HepG2 (cell line): ENCODE data around the gene CAPN15. TPM values are rescaled to one million over a fixed set of nuclear protein-coding genes. Genes with fewer than 3 reads are reported as not detected.

Experiments
- ATAC-seq: fragments of 200-7000 bp; cut with Tn5 transposase; 3 replicates; pipeline ENCODE4 v1.9.1; 2020; ENCODE audit warnings: mild to moderate bottlenecking, moderate library complexity
- BruUV-seq: library from RNA; stranded (reverse); fragments of 400-500 nt; replicated peaks from 2 replicates; lab custom pipeline; 2021; lab: Mats Ljungman, UMichigan
- CTCF ChIA-PET: fragments of 300-600 bp; formaldehyde crosslinking; extraction: SDS; loops from one replicate; lab custom pipeline; 2021; ENCODE audit warnings: low total read pairs, inconsistent platforms, low intra/inter-chr PET ratio; lab: Yijun Ruan, JAX
- POLR2A ChIA-PET: fragments of 350-600 bp; sonication (Branson Sonifier 250); formaldehyde crosslinking; loops from one replicate; lab custom pipeline; 2020; ENCODE audit warnings: antibody characterized with exemption, inconsistent platforms; lab: Yijun Ruan, JAX
- DNase-seq: peaks from one replicate; pipeline ENCODE4 v3.0.0-alpha.2; 2015; ENCODE audit warnings: low spot score
- FAIRE-seq: peaks from 3 replicates; lab custom pipeline; 2011; peaks lifted over from hg19 to GRCh38; lab: Jason Lieb, UNC
- H2AFZ ChIP-seq: one replicate; pipeline ENCODE4 v1.6.1; 2011; ENCODE audit warnings: low read length, inconsistent platforms
- H3K27ac ChIP-seq: fragments of 300-600 bp; 3 replicates; pipeline ENCODE4 v1.8.0; 2011; ENCODE audit warnings: mixed run types, mild to moderate bottlenecking, mixed read lengths, low read length, inconsistent platforms; ENCODE audit not compliant: insufficient read depth; ENCODE audit errors: extremely low read length
- H3K27me3 ChIP-seq, 2 experiments: fragments of 200-600 bp in 1 of 2; 2 replicates in 1 of 2; 3 replicates in 1 of 2; pipeline versions ENCODE4 v1.6.0 to v1.8.0; 2011; ENCODE audit warnings: low read length in 2 of 2, mild to moderate bottlenecking in 2 of 2, moderate library complexity in 2 of 2, inconsistent platforms in 1 of 2; ENCODE audit not compliant: insufficient read depth in 2 of 2, control insufficient read depth in 1 of 2
- H3K36me3 ChIP-seq, 2 experiments: fragments of 200-600 bp in 1 of 2; replicated peaks in 1 of 2; 2 replicates in 1 of 2; 3 replicates in 1 of 2; pipeline versions ENCODE4 v1.5.1 to v1.8.0; 2011; ENCODE audit warnings: low read length in 2 of 2, inconsistent platforms in 1 of 2; ENCODE audit not compliant: insufficient read depth in 2 of 2, control insufficient read depth in 1 of 2
- H3K4me1 ChIP-seq: 2 replicates; pipeline ENCODE4 v1.5.1; 2012; ENCODE audit warnings: low read length, inconsistent platforms; ENCODE audit not compliant: insufficient read depth
- H3K4me2 ChIP-seq: 2 replicates; pipeline ENCODE4 v1.6.0; 2011; ENCODE audit warnings: low read depth, low read length, inconsistent platforms
- H3K4me3 ChIP-seq, 3 experiments: fragments of 200-600 bp in 1 of 3; sonication (generic), shearing (Covaris generic) in 1 of 3; replicated peaks in 1 of 3; 2 replicates each; pipeline ENCODE4 v1.5.1; 2011 to 2016; ENCODE audit warnings: low read length in 3 of 3, inconsistent platforms in 2 of 3, low read depth in 2 of 3, mild to moderate bottlenecking in 2 of 3, control low read depth in 1 of 3, mixed read lengths in 1 of 3; ENCODE audit not compliant: insufficient read depth in 1 of 3
- H3K79me2 ChIP-seq: one replicate; pipeline ENCODE4 v1.6.1; 2011; ENCODE audit warnings: low read length, inconsistent platforms; ENCODE audit not compliant: insufficient read depth
- H3K9ac ChIP-seq: 2 replicates; pipeline ENCODE4 v1.6.0; 2011; ENCODE audit warnings: mild to moderate bottlenecking, low read depth, low read length, inconsistent platforms; ENCODE audit not compliant: insufficient read depth
- H3K9me3 ChIP-seq: 2 replicates; pipeline ENCODE4 v1.5.1; 2012; ENCODE audit warnings: mild to moderate bottlenecking, low read length
- H4K20me1 ChIP-seq: 2 replicates; pipeline ENCODE4 v1.6.0; 2011; ENCODE audit warnings: inconsistent platforms, mild to moderate bottlenecking, low read length, moderate library complexity; ENCODE audit not compliant: insufficient read depth
- CHD2 ChIP-seq: IDR thresholded peaks from 2 replicates; pipeline ENCODE4 v1.6.1; 2011; ENCODE audit warnings: low read depth, low read length, improper control_type of control experiment
- LRRFIP1 ChIP-seq: sonication (generic); formaldehyde crosslinking; conservative IDR thresholded peaks from 2 replicates; pipeline ENCODE4 v1.4.0; 2020; ENCODE audit warnings: missing genetic modification reagents
- MEF2D ChIP-seq: sonication (generic); formaldehyde crosslinking; IDR thresholded peaks from 2 replicates; pipeline ENCODE4 v1.5.1; 2020; ENCODE audit warnings: mild to moderate bottlenecking, missing genetic modification reagents
- POLR2A ChIP-seq, 2 experiments: IDR thresholded peaks; 2 replicates each; pipeline ENCODE4 v1.6.1; 2011; ENCODE audit warnings: low read depth in 2 of 2, low read length in 2 of 2, mild to moderate bottlenecking in 1 of 2, moderate library complexity in 1 of 2; ENCODE audit not compliant: insufficient read depth in 1 of 2
- ZKSCAN1 ChIP-seq: fragments of 150-350 bp; IDR thresholded peaks from 2 replicates; pipeline ENCODE4 v1.6.1; 2014; ENCODE audit warnings: low read length
- ZNF737 ChIP-seq: sonication (generic); formaldehyde crosslinking; IDR thresholded peaks from 2 replicates; pipeline ENCODE4 v1.5.0; 2020; ENCODE audit warnings: missing genetic modification reagents, mild to moderate bottlenecking, borderline replicate concordance
- ZSCAN21 ChIP-seq: sonication (generic); formaldehyde crosslinking; IDR thresholded peaks from 2 replicates; pipeline ENCODE4 v1.8.0; 2022; ENCODE audit warnings: mild to moderate bottlenecking, missing genetic modification reagents, moderate library complexity, borderline replicate concordance
- WGBS: methylation state at CpG from one replicate; pipeline ENCODE4 v1.1.6; 2017; ENCODE audit warnings: low lambda C conversion rate; 5-methylcytosine and 5-hydroxymethylcytosine counted together
- in situ Hi-C: cut with HindIII; loops from 2 replicates; pipeline ENCODE4 v1.10.0; 2017; ENCODE audit warnings: low pct_unique_long_range_greater_than_20kb; ENCODE audit not compliant: extremely low pct_ligation_motif_present
- intact Hi-C: fragments of 100-400 bp; cut with micrococcal nuclease; formaldehyde crosslinking; loops from one replicate; pipeline ENCODE4 v1.10.0; 2022; ENCODE audit not compliant: unreplicated experiment
- polyA plus RNA-seq, 8 experiments: library from polyadenylated mRNA; depleted of rRNA in 3 of 8; stranded (reverse) in 7 of 8; unstranded in 1 of 8; fragments of >200 nt; fragmentation: Illumina TruSeq in 4 of 8; extraction: Trizol in 4 of 8; gene quantifications; 2 replicates each; pipeline versions ENCODE4 v1.2.1 to v1.2.3, GENCODE V29; 2011 to 2016; ENCODE audit warnings: low read depth in 4 of 8, missing spikeins in 1 of 8, mixed read lengths in 1 of 8; ENCODE audit not compliant: insufficient read depth in 1 of 8
- total RNA-seq, 5 experiments: library from RNA; depleted of rRNA; stranded (reverse); fragments of >200 nt; fragmentation: Illumina TruSeq; extraction: Trizol; gene quantifications; 2 replicates each; pipeline ENCODE4 v1.2.3, GENCODE V29; 2016; ENCODE audit warnings: low read depth in 1 of 5

The CAPN15 gene
- total and polyA plus RNA-seq, 2 of the 13 experiments (the other 11 are each of a cell fraction or from before 2014, with no cell fraction given): 14.9 to 24.5 TPM

GRCh38 chr16:518858-519257 is 8.7 kb upstream of the CAPN15 start:
- intact Hi-C loops: no loop called here
- no peaks in the 10 kb centered on the region for H3K79me2 ChIP-seq
- no peaks in the 10 kb centered on the region for H3K9me3 ChIP-seq
- H3K27me3 ChIP-seq: no peaks in the 10 kb centered on the region
- H3K9ac ChIP-seq: no peak overlapping the region
- ChIA-PET POLR2A (interaction anchor here (0.9 to 2.1 kb wide), 4 partner anchors 9 to 17 kb away, joined by 3 to 8 read pairs (median 4); partner anchors contain the start of gene CAPN15), CTCF (no interaction called here)
- no peak for FAIRE-seq
- no peak overlapping the region for H2AFZ ChIP-seq
- no peak overlapping the region for H3K4me2 ChIP-seq
- no TSS peak for BruUV-seq
- H3K4me3 ChIP-seq: no peak overlapping the region
- no peak for TF ChIP-seq ZKSCAN1
- TF ChIP-seq ZNF737 (CRISPR knock-in tag): no peak
- no peak for TF ChIP-seq LRRFIP1 (CRISPR knock-in tag)
- TF ChIP-seq CHD2: no peak
- no peak for TF ChIP-seq MEF2D
- 0 out of 4 replicates have a peak, but pooled peaks of 1 of the 2 experiments have one; percentile 34 for TF ChIP-seq POLR2A (IDR thresholded peaks at IDR 0.05; ENCODE audit: insufficient read depth in 1 of 2, low read depth in 2 of 2, low read length in 2 of 2)
- TF ChIP-seq ZSCAN21 (CRISPR knock-in tag): no peak
- no peaks in the 10 kb centered on the region for H4K20me1 ChIP-seq
- 100% methylated on average over 1 of the region's 9 CpGs for WGBS
- no peak for DNase-seq
- peaks cover 25 to 60% of the 10 kb centered on the region in 2 experiments; a peak in 4 of 5 replicates for H3K36me3 ChIP-seq
- no peak for ATAC-seq
- H3K4me1 ChIP-seq: peaks cover 4% of the 10 kb centered on the region; the same call in 1 of the 2 replicates
- no peak overlapping the region for H3K27ac ChIP-seq
- in situ Hi-C loops: no loop called here
